Right lobe of liver (tissue), 4 donors: ENCODE measurements around the gene CAMK2B.

ENCODE experiments used
- POLR2A ChIP-seq: fragments of 450-650 bp; IDR thresholded peaks from one replicate; pipeline ENCODE4 v1.6.1; 2017; ENCODE audit warnings: antibody characterized with exemption, mild to moderate bottlenecking
- TF ChIP-seq, protein P1 (sequence below), 4 donors: fragments of 200-600 bp in 3 of 4; fragments of 450-650 bp in 1 of 4; IDR thresholded peaks; one replicate each; pipeline versions ENCODE4 v1.5.1 to v1.8.0; 2016 to 2022; ENCODE audit warnings: antibody characterized with exemption in 4 of 4, mild to moderate bottlenecking in 2 of 4
- donor health status: DM: no; HTN: no; CAD: no.
- donor health status: DM: no; HTN: no; CAD: no.
- donor health status: DM: no; HTN: yes; CAD: no.

DNA sequence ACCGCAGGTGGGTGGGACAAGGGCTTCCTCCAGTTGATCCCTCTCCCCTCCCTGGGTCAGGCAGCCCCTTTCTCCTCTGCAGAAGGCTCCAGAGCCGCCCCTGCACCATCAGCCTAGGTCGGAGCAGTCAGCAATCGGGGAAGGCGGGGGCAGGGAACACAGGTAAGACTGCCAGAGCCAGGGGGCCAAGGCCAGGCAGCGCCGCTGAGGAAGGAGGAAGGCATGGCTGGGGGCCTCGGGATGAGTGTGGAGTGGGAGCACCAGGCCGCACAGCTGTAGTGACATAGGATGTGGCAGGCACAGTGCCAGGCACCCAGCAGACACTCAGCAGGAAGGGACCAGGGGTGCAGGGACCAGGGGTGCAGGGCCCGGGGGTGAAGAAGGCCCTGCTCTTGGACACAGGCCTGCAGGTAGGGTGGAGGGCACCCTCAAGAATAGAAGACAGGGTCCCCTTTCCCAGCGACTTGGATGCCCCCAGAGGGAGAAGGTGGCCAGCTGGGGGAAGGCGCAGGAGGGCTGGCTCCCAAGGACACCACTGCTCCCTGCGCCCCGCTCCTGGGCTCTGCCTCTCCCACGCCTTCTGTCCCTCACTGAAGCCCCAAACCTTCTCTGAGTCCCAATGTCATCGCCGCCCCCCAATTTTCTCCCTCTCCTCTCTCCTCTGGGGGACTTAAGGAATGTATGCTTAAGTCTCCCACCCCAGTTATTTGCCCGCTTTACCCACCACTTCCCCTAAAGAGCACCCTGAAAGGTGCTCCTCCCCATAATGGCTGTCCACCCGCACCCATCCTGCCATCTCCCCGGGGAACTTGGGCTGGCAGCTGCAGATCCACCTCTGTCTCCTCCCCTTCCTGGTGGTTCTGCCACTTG is 38.5 kb downstream of the CAMK2B start:
- TF ChIP-seq, protein P1, sequence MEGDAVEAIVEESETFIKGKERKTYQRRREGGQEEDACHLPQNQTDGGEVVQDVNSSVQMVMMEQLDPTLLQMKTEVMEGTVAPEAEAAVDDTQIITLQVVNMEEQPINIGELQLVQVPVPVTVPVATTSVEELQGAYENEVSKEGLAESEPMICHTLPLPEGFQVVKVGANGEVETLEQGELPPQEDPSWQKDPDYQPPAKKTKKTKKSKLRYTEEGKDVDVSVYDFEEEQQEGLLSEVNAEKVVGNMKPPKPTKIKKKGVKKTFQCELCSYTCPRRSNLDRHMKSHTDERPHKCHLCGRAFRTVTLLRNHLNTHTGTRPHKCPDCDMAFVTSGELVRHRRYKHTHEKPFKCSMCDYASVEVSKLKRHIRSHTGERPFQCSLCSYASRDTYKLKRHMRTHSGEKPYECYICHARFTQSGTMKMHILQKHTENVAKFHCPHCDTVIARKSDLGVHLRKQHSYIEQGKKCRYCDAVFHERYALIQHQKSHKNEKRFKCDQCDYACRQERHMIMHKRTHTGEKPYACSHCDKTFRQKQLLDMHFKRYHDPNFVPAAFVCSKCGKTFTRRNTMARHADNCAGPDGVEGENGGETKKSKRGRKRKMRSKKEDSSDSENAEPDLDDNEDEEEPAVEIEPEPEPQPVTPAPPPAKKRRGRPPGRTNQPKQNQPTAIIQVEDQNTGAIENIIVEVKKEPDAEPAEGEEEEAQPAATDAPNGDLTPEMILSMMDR (IDR thresholded peaks at IDR 0.05): no peak
- no peak for TF ChIP-seq POLR2A
